Loucy (cell line): Measurements from ENCODE around the gene PFKFB3.

ENCODE experiments used
- H2AFZ ChIP-seq: fragments of 200-600 bp; sonication (generic); 2 replicates; pipeline ENCODE4 v1.6.0; 2016; ENCODE audit warnings: antibody characterized with exemption, mild to moderate bottlenecking, low read length, moderate library complexity
- H3F3A ChIP-seq: fragments of 200-600 bp; 2 replicates; pipeline ENCODE4 v1.6.0; 2016; ENCODE audit warnings: antibody characterized with exemption, low read depth, mild to moderate bottlenecking
- H3K27me3 ChIP-seq: fragments of 200-600 bp; sonication (generic); 2 replicates; pipeline ENCODE4 v1.6.1; 2014; ENCODE audit warnings: low read length, mild to moderate bottlenecking; ENCODE audit not compliant: insufficient read depth, poor library complexity, severe bottlenecking
- H3K36me3 ChIP-seq: fragments of 200-600 bp; sonication (generic); 2 replicates; pipeline ENCODE4 v1.6.1; 2016; ENCODE audit warnings: low read length; ENCODE audit not compliant: insufficient read depth
- H3K4me1 ChIP-seq: fragments of 200-600 bp; sonication (generic); 2 replicates; pipeline ENCODE4 v1.5.1; 2014; ENCODE audit warnings: low read length, mild to moderate bottlenecking; ENCODE audit not compliant: insufficient read depth, poor library complexity, severe bottlenecking
- H3K4me2 ChIP-seq: fragments of 200-600 bp; sonication (generic); 2 replicates; pipeline ENCODE4 v1.6.0; 2014; ENCODE audit warnings: antibody characterized with exemption, low read length, low read depth, mild to moderate bottlenecking; ENCODE audit not compliant: poor library complexity, severe bottlenecking
- H3K4me3 ChIP-seq: fragments of 200-600 bp; sonication (generic); 2 replicates; pipeline ENCODE4 v1.5.1; 2014; ENCODE audit warnings: low read length, mild to moderate bottlenecking, mixed read lengths; ENCODE audit not compliant: poor library complexity, severe bottlenecking
- H3K79me2 ChIP-seq: fragments of 200-600 bp; sonication (generic); 2 replicates; pipeline ENCODE4 v1.6.1; 2014; ENCODE audit warnings: low read length; ENCODE audit not compliant: insufficient read depth
- H3K9ac ChIP-seq: fragments of 200-600 bp; sonication (generic); 2 replicates; pipeline ENCODE4 v1.6.0; 2014; ENCODE audit warnings: mild to moderate bottlenecking, low read depth, low read length, moderate library complexity; ENCODE audit not compliant: poor library complexity, severe bottlenecking
- H3K9me2 ChIP-seq: fragments of 200-600 bp; sonication (generic); replicated peaks from 2 replicates; pipeline ENCODE4 v1.6.1; 2016; ENCODE audit warnings: low read depth, low read length, mixed read lengths
- H3K9me3 ChIP-seq: fragments of 200-600 bp; sonication (generic); 2 replicates; pipeline ENCODE4 v1.6.1; 2014; ENCODE audit warnings: mild to moderate bottlenecking, antibody characterized with exemption, low read length, low read depth; ENCODE audit not compliant: insufficient read depth
- H4K20me1 ChIP-seq: fragments of 200-600 bp; sonication (generic); 2 replicates; pipeline ENCODE4 v1.6.0; 2014; ENCODE audit warnings: antibody characterized with exemption, low read length, mild to moderate bottlenecking; ENCODE audit not compliant: insufficient read depth, poor library complexity, severe bottlenecking
- CTCF ChIP-seq: fragments of 200-600 bp; sonication (generic); conservative IDR thresholded peaks from 2 replicates; pipeline ENCODE4 v1.5.1; 2014; ENCODE audit warnings: mild to moderate bottlenecking, antibody characterized with exemption, low read length
- EZH2phosphoT487 ChIP-seq: fragments of 200-600 bp; IDR thresholded peaks from 2 replicates; pipeline ENCODE4 v1.6.1; 2018; ENCODE audit warnings: antibody characterized with exemption, mild to moderate bottlenecking, moderate library complexity, borderline replicate concordance

The PFKFB3 gene

DNA sequence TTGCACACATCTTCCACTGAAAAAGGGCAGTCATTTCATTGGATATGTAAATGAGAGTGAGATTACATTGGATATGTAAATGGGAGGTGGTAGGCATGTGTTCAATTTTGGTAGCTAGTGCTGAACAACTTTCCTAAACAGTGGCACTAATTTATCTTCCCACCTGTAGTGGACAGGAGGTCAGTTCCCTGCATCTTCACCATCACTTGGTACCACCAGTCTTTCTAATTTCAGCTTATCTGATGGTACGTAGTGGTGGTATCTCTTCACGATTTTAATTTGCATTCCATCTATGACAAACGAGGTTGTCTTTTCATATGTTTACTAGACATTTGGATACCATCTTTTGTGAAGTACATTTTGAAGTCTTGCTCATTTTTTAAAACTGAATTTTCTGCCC, 58.1 kb downstream of the PFKFB3 start:
- H3K9me3 ChIP-seq: 0 out of 2 replicates have a peak, but pooled peaks cover 3% of the 10 kb centered on the region
- peak overlapping the region; percentile 48 for H3K4me2 ChIP-seq
- peak overlapping the region; percentile 19 for H3K4me3 ChIP-seq
- H3K79me2 ChIP-seq: no peaks in the 10 kb centered on the region
- no peaks in the 10 kb centered on the region; the same call in 1 of the 2 replicates for H3K36me3 ChIP-seq
- peaks cover 18% of the 10 kb centered on the region for H3K4me1 ChIP-seq
- TF ChIP-seq EZH2phosphoT487: no peak
- no peak for TF ChIP-seq CTCF
- H4K20me1 ChIP-seq: no peaks in the 10 kb centered on the region
- H3K9me2 ChIP-seq: no peaks in the 10 kb centered on the region
- H3K27me3 ChIP-seq: no peaks in the 10 kb centered on the region
- H3K9ac ChIP-seq: no peak overlapping the region
- H2AFZ ChIP-seq: no peak overlapping the region
- H3F3A ChIP-seq: 0 out of 2 replicates have a peak, but pooled peaks cover 3% of the 10 kb centered on the region

GRCh38 chr10:6267941-6268340, 65.2 kb downstream of the PFKFB3 start:
- TF ChIP-seq CTCF: no peak
- TF ChIP-seq EZH2phosphoT487: no peak
- no peaks in the 10 kb centered on the region for H4K20me1 ChIP-seq
- H3K79me2 ChIP-seq: no peaks in the 10 kb centered on the region
- H3K4me3 ChIP-seq: no peak overlapping the region
- no peak overlapping the region for H3K4me2 ChIP-seq
- peaks cover 32% of the 10 kb centered on the region for H3K4me1 ChIP-seq
- no peaks in the 10 kb centered on the region for H3K36me3 ChIP-seq
- no peaks in the 10 kb centered on the region for H3F3A ChIP-seq
- no peaks in the 10 kb centered on the region for H3K9me2 ChIP-seq
- no peaks in the 10 kb centered on the region for H3K9me3 ChIP-seq
- no peaks in the 10 kb centered on the region for H3K27me3 ChIP-seq
- H3K9ac ChIP-seq: no peak overlapping the region
- H2AFZ ChIP-seq: no peak overlapping the region

- no peak for TF ChIP-seq CTCF
- no peak for TF ChIP-seq EZH2phosphoT487
- no peak overlapping the region for H2AFZ ChIP-seq
- H3K27me3 ChIP-seq: no peaks in the 10 kb centered on the region
- no peaks in the 10 kb centered on the region for H3K79me2 ChIP-seq
- no peaks in the 10 kb centered on the region for H4K20me1 ChIP-seq
- H3K4me1 ChIP-seq: peaks cover 32% of the 10 kb centered on the region
- H3K9ac ChIP-seq: no peak overlapping the region
- H3K9me3 ChIP-seq: no peaks in the 10 kb centered on the region
- no peaks in the 10 kb centered on the region for H3K9me2 ChIP-seq
- H3F3A ChIP-seq: no peaks in the 10 kb centered on the region
- H3K4me3 ChIP-seq: no peak overlapping the region
- no peaks in the 10 kb centered on the region for H3K36me3 ChIP-seq
- H3K4me2 ChIP-seq: peak overlapping the region; percentile 41
Observed at GRCh38 chr10:6269432-6269831, 66.7 kb downstream of the PFKFB3 start.
